NCI-H345 treated with DMSO at 0.1 percent for 48 hours (cell line): ENCODE data around the gene NOL3.

ENCODE experiments used
- DNase-seq: peaks from one replicate; lab custom pipeline; 2025; ENCODE audit not compliant: unreplicated experiment; lab: John Stamatoyannopoulos, UW

Gene NOL3

DNA sequence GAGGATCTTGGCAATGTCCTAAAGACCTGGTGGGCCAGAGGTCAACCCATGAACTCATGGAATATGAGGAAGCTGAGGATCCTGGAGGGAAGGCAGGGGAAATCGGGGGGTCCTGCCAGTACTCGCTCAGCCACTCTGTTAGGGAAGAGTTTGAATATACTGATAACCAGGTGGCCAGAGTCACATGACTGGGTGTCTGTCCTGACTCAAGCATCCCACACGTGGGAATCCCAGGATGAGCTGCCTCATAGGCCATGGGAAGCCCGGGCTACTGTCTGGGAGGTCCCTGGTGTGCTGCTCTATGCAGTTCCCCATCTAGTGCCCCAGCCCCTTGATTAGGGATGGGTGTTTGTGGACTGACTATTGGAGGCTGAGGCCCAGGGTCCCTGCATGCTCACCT is 18.0 kb downstream of the NOL3 start:
- no peak for DNase-seq

DNA sequence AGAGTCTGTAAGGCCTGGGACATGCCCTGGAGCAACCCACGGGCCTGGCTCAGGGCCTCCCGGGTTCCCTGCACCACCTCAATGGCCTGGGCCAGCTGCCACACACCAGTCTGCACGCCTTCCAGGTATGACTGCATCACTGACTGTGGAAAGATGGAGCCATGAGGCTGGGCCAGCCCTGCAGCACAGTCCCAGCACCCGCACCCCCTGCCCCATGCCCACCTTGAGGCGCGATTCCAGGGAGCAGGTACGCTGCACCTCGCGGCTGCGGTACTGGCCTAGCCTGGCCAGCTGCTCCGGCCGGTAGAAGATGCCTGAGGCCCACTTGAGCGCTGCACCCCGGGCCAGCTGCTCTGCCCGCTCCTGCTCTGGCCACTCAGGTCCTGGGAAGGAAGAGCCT is 18.5 kb downstream of the NOL3 start:
- DNase-seq = no peak

DNA sequence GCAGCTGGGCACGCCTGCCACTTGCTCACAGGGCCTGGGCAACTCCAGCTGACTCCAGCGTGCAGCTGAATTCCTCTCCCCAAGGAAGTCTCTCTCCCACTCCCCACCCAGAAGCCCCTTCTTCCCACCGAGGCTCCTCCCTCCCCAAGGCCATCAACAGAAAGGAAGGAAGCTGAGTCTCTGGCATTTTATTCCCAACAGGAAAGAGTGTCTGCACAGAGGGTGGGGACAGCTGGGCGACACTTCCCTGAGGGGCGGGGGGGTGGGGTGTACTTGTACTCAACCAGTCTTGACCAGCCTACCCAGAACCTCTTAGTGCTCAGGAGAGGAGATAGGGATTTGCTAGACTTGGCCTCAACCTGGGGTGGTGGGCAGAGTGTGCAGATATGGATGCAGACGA is 19.7 kb downstream of the NOL3 start, which contains the start of gene EXOC3L1:
Gene EXOC3L1 (minus strand): TSS at position 96 of the 400 bp plus-strand sequence. CDS start 460 bp downstream, outside the sequence.
- DNase-seq = no peak

DNA sequence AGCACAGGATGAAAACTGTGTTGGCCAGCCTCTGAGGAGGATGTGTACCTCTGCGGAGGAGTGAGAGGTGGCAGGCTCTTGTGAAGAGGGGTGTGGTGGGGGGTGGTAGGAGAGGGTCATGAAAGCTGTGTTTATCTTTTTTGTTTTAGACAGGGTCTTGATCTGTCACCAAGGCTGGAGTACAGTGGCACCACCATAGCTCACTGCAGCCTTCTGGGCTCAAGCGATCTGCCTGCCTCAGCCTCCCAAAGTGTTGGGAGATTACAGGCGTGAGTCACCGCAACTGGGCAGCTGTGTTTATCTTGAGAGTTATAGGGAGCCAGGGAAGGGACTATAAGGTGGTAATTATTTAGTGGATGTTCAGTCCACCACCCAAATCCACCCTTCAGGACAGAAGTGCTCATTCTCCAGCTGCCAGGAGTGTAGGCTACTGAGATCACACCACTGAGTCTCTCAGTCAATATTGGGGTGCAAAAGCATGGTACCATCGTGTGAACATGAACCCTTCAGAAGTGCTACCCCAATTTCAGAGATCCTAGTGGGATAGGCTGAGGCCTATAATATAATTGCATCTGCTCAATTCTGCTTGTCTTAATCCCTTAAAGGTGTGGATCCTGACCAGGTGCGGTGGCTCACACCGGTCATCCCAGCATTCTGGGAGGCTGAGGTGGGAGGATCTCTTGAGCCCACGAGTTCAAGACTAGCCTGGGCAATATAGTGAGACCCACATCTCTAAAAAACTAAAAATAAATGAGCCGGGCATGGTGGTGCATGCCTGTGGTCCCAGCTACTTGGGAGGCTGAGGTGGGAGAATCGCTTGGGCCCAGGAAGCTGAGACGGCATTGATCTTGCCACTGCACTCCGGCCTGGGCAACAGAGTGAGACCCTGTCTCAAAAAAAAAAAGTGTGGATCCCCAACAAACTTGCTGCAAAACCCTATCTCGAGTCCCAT is 20.4 kb downstream of the NOL3 start:
- DNase-seq = no peak

DNA sequence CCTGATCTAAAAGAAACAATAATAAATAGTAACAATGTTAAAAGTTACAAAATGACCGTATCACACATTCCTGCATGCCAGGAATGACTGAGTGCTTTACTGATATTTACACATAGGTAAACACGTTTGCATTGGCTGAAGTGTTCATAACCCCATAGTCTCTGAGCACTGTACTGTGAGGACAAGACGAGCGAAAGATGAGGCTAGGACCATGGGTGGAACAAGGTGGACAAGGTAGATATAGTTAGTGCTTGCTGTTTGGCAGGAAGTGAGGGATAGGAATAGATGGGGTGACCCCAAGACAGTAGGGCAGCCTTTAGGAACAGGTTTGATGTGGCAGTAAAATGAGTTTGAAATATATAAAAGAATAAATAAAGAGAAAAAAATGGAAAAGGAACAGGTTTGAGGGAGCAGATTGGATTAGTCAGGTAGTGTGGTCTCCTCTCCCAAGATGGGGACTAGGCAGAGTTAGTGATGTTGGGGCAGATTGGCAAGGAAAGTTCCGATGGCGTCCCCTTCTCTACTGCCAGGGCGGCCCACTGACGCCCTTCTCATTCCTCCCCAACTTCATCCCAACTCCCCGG is 21.2 kb downstream of the NOL3 start:
- DNase-seq = no peak

DNA sequence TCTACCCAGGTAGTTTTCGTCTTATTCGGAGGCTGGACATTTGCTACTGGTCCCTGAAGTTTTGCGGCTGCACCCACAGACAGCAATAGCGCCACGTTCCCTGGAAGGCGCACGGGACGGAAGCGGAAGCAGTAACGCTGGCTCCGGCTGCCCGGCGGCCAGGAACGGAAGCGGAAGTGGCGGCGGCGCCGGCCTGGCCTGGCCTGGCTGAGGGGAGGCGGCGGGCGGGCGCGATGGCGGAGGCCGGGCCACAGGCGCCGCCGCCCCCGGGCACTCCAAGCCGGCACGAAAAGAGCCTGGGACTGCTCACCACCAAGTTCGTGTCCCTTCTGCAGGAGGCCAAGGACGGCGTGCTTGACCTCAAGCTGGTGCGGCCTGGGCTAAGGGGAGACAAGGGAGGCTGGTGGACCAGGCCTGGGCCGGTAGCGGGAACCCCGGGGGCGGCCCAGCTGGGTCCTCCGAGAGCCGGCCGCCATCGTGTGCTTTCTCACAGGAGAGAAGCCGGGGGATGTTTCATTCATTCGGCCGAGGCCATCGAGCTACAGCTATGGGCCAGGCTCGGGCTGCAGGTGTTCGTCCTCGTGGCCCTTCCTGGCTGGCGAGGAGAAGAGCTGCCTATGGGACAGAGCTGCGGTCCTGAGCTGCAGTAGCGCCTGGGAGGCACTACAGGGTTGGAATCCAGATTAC is 21.8 kb downstream of the NOL3 start, which contains the start of gene E2F4:
Gene E2F4 (plus strand): TSS at position 161 of the 687 bp plus-strand sequence. CDS start 73 bp downstream, at position 234.
- peak; percentile 51 for DNase-seq

DNA sequence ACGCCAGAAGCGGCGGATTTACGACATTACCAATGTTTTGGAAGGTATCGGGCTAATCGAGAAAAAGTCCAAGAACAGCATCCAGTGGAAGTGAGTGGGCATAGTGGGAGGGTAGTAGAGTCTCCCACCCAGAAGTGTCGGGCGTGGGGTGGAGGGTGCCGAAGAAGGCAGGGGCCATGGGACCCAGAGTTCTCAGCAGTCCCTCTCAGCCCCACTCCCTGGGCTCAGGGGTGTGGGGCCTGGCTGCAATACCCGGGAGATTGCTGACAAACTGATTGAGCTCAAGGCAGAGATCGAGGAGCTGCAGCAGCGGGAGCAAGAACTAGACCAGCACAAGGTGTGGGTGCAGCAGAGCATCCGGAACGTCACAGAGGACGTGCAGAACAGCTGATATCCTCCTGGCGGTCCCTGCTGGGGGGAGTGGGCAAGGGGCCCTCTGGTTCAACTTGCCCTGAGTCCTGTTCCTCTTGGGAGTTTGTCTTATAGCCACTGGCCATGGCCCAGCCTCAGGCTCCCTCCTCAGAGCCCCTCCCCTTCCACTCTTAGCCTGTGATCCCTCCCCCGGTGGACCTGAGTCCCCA is 22.5 kb downstream of the NOL3 start:
- DNase-seq = no peak

DNA sequence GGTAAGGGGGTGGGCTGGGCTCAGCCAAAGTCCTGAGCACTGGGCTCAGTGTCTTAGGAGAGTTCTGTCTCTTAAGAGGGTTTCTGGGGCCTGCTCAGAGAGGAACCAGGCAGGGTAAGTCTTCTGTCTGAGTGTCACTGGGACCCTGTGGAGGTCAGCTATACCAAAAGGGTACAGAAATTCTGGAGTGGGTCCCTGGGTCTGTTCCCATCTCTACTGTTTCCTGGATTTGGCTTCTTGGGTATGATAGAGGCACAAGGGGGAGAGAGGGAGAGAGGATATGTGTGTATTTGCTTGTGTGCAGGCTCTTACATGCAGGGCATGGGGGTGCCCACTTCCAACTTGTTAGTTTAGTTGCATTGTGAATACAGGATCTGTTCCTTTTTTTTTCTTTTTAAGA is 23.2 kb downstream of the NOL3 start:
- no peak for DNase-seq

DNA sequence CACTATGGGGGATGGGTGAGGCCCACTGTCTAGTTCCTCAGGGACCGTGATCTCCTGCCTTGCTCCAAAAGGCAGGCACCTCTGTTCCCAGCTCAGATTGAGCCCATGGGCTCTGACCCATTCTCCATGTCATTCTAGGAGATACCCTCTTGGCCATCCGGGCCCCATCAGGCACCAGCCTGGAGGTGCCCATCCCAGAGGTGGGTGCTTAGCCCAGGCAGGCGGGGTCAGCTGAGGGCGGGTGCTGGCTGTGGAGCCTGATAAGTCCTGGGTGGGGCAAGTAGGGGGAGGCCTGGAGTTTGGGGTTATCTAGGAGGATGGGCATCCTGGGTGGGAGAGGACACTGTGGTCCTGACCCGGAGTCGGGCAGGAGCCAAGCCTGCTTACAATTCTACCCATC is 23.9 kb downstream of the NOL3 start:
- no peak for DNase-seq

DNA sequence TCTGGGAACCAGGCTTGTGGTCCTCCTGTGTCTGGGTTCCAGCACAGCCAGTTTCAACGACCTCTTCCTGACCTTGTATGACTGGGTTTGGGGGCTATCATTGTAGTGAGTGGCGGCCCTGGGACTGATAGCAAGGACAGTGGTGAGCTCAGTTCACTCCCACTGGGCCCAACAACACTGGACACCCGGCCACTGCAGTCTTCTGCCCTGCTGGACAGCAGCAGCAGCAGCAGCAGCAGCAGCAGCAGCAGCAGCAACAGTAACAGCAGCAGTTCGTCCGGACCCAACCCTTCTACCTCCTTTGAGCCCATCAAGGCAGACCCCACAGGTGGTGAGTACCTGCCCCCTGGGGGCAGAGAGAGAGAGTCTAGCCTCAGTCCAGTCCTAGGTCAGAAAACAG is 25.3 kb downstream of the NOL3 start:
- no peak for DNase-seq

DNA sequence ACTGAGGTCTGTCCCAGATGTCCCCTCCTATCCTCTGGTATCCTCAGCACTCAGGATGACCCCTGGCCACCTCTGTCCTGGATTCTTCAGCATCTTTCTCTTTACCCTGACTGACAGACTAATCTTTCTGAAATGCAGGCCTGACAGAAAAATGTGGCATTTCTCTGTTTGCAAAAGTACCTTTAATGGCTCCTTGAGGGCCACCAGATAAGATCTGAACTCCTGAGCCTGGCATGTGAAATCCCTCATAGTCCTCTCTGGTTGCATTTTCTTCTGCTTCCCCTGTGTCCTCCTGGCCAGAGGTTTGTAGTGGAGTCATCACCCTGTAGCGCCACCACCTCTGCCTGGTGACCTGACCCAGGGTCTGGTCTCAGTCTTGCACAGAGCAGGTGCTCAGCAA is 26.5 kb downstream of the NOL3 start:
- DNase-seq = no peak

DNA sequence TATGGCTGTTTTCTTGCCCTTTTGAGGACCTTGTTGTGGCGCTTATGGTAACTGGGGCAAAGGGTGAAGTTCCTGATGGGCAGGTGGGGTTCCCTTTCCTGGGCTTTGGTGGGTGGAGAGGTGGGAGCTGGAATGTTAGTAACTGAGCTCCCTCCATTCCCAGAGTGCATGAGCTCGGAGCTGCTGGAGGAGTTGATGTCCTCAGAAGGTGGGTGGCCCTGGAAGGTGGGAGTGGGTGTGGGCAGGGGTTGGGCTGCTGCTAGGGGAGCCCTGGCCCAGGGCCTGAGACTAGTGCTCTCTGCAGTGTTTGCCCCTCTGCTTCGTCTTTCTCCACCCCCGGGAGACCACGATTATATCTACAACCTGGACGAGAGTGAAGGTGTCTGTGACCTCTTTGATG is 27.4 kb downstream of the NOL3 start:
- no peak for DNase-seq

DNA sequence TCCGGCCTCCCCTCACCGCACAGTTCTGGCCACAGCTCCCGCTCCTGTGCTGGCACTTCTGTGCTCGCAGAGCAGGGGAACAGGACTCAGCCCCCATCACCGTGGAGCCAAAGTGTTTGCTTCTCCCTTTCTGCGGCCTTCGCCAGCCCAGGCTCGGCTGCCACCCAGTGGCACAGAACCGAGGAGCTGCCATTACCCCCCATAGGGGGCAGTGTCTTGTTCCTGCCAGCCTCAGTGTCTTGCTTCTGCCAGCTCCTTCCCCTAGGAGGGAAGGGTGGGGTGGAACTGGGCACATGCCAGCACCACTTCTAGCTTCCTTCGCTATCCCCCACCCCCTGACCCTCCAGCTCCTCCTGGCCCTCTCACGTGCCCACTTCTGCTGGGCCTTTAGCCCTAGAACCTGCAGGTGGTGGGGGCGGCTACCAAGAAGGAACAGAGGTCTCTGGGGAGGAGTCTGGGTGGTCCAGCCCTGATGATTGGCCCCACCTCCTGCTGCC is 27.9 kb downstream of the NOL3 start:
- no peak for DNase-seq

DNA sequence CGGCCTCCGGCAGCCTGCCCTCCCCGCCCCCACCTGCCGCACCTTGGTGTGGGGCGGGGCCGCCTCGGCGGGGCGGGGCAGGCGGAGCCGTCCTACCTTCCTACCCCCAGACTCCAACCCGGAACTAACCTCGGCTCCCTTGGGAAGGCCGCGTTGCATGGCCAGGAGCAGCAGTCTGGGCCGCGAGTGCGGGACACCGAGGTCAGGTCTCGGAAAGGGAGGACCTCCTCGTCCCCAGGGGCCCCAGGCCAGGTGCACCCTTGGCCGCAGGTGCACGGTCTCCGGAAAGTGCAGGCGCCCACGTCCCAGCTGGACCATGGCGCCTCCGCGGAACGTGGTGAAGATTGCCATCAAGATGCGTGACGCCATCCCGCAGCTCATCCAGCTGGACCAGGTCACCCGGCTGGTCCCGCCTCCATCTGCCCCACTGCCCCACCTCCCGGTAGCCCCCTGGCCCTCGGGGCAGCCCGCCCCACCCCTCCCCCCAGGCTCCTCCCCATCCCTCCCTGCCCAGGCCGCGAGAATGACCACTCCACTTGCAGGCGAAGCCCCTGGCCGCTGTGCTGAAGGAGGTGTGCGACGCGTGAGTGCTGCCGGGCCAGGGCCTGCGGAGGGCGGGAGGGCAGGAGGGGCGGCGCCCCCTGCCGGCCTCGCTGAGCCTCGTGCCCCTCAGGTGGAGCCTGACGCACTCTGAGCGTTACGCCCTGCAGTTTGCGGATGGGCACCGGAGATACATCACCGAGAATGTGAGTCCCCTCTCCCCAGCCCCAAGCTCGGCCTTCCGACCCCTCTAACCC is 28.9 kb downstream of the NOL3 start, which contains the start of gene ELMO3:
Gene ELMO3 (plus strand): TSS at position 121 of the 797 bp plus-strand sequence. CDS start 196 bp downstream, at position 317.
- peak; percentile 17 for DNase-seq

DNA sequence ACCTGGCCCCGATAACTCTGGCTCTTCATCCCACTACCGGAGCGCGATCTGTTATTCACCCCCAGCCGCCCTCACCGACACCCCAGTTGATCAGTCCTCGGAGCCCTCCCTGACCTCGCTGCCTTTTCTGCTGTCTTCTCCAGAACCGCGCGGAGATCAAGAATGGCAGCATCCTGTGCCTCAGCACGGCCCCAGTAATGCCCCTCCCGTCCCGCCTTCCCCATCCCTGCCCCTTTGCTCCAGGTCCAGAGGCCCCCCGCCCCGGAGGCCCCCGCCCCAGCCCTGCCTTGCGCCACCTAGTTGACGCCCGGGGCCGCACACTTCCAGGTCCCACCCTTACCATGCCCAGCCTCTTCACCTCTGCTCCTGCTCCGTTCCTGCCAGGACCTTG is 29.5 kb downstream of the NOL3 start:
- no peak for DNase-seq

DNA sequence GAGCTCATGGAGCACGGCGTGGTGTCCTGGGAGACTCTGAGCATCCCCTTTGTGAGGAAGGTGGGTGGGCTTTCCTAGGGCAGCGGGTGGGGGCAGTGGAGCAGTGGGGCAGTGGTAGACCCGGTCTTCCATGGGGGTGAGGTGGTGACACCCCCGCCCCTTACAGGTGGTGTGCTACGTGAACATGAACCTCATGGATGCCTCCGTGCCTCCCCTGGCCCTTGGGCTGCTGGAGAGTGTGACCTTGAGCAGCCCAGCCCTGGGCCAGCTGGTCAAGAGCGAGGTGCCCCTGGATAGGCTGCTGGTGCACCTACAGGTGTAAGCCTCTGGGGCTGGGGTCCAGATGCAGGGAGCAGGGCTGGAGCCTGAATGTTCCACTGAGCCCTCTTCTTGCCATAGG is 30.2 kb downstream of the NOL3 start:
- no peak for DNase-seq

DNA sequence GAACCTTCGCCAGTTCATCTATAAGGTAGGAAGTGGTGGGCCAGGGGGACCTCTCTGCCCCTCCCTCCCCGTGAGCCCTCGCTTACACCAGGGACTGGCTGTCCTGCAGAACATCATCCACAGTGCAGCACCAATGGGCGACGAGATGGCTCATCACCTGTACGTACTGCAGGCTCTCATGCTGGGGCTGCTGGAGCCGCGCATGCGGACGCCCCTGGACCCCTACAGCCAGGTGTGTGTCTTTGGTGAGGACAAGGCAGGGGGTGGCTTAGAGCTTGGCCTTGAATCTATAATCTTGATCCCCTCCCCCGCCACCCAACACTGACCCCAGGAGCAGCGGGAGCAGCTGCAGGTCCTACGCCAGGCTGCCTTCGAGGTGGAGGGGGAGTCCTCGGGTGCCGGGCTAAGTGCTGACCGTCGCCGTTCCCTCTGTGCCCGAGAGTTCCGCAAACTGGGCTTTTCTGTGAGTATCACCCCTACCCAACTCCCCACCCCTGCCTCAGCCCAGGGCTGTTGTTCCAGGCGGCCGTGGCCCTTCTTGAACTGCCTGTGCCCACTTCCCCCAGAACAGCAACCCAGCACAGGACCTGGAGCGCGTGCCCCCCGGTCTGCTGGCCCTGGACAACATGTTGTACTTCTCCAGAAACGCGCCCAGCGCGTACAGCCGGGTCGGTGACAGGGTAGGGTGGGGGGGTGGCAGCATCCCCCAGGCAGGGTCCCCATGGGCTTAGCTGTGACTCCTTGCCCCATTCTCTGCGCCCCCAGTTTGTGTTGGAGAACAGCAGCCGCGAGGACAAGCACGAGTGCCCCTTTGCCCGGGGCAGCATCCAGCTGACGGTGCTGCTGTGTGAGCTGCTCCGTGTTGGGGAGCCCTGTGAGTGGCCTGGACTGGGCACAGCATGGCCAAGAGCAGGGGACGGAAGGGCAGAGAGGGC is 31.3 kb downstream of the NOL3 start:
- no peak for DNase-seq

DNA sequence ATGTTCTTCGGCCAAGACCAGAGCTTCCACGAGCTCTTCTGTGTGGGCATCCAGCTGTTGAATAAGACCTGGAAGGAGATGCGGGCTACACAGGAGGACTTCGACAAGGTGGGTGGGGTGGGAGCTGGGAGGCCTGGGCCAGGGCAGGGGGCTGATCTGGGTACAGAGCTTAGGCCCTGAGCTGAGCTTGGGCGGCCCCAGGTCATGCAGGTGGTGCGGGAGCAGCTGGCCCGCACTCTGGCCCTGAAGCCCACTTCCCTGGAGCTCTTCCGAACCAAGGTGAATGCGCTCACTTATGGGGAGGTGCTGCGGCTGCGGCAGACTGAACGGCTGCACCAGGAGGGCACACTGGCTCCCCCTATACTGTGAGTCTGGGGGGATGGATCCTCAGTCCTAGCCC is 32.1 kb downstream of the NOL3 start:
- DNase-seq = no peak

DNA sequence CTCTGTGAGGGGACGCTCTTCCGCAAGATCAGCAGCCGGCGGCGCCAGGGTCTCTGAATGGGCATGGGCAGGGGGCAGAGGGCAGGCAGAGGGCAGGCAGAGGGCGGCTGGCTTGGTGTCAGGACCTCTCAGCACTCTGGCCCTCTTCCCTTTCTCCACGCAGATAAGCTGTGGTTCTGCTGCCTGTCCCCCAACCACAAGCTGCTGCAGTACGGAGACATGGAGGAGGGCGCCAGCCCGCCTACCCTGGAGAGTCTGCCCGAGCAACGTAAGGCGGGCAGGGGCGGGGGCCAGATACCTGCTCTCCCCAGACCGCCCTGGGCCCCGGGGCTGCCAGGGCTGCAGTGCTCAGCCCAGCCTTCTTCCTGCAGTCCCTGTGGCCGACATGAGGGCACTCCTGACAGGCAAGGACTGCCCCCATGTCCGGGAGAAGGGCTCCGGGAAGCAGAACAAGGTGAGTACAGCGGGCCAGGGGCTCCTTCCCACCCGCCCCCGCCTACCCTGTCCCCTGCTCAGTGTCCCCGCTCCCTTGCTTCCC is 32.7 kb downstream of the NOL3 start:
- no peak for DNase-seq
